KOPT-K1 (cell line): ENCODE results near the gene COPB1.
A peak's percentile ranks its signal among the peaks of the same experiment; 100 is the strongest.

Experiments used
- H3K27ac ChIP-seq: fragments of 200-600 bp; sonication (generic); 2 replicates; pipeline ENCODE4 v1.5.1; 2016; ENCODE audit warnings: antibody characterized with exemption, mild to moderate bottlenecking, low read depth, low read length; ENCODE audit not compliant: poor library complexity, severe bottlenecking
- H3K36me3 ChIP-seq: fragments of 200-600 bp; sonication (generic); 2 replicates; pipeline ENCODE4 v1.5.1; 2017; ENCODE audit warnings: antibody characterized with exemption, mild to moderate bottlenecking, low read length, moderate library complexity; ENCODE audit not compliant: insufficient read depth
- H3K9me3 ChIP-seq: fragments of 200-600 bp; sonication (generic); 2 replicates; pipeline ENCODE4 v1.5.1; 2017; ENCODE audit warnings: antibody characterized with exemption, low read length, mild to moderate bottlenecking; ENCODE audit not compliant: insufficient read depth, poor library complexity, severe bottlenecking

Gene COPB1

GRCh38 chr11:14455648-14456430, 43.8 kb downstream of the COPB1 start:
- Histone ChIP-seq H3K36me3 (peaks cover 75% of the 10 kb centered on the region), H3K27ac (no peak overlapping the region), H3K9me3 (no peaks in the 10 kb centered on the region)

GRCh38 chr11:14454861-14455632, 44.6 kb downstream of the COPB1 start:
- H3K9me3 ChIP-seq = no peaks in the 10 kb centered on the region
- H3K27ac ChIP-seq = no peak overlapping the region
- peaks cover 67% of the 10 kb centered on the region for H3K36me3 ChIP-seq

GRCh38 chr11:14451825-14452224, 47.8 kb downstream of the COPB1 start:
- H3K36me3 ChIP-seq = peaks cover 35% of the 10 kb centered on the region
- no peaks in the 10 kb centered on the region for H3K9me3 ChIP-seq
- H3K27ac ChIP-seq = no peak overlapping the region

- Histone ChIP-seq H3K9me3 (no peaks in the 10 kb centered on the region), H3K36me3 (peaks cover 14% of the 10 kb centered on the region), H3K27ac (no peak overlapping the region)
Observed at GRCh38 chr11:14449302-14449714, 50.3 kb downstream of the COPB1 start.

GRCh38 chr11:14448240-14448639, 51.4 kb downstream of the COPB1 start:
- Histone ChIP-seq H3K27ac (no peak overlapping the region), H3K9me3 (no peaks in the 10 kb centered on the region), H3K36me3 (peaks cover 6% of the 10 kb centered on the region)

- Histone ChIP-seq H3K27ac (no peak overlapping the region), H3K9me3 (no peaks in the 10 kb centered on the region), H3K36me3 (no peaks in the 10 kb centered on the region; the same call in 1 of the 2 replicates)
Observed at GRCh38 chr11:14446701-14447169, 52.9 kb downstream of the COPB1 start.

- H3K27ac ChIP-seq = no peak overlapping the region
- no peaks in the 10 kb centered on the region for H3K36me3 ChIP-seq
- no peaks in the 10 kb centered on the region for H3K9me3 ChIP-seq
Observed at GRCh38 chr11:14445542-14446530, 53.8 kb downstream of the COPB1 start.

GRCh38 chr11:14444441-14445189, 55.0 kb downstream of the COPB1 start:
- no peaks in the 10 kb centered on the region for H3K36me3 ChIP-seq
- H3K27ac ChIP-seq = no peak overlapping the region
- no peaks in the 10 kb centered on the region for H3K9me3 ChIP-seq

- Histone ChIP-seq H3K36me3 (no peaks in the 10 kb centered on the region), H3K27ac (no peak overlapping the region), H3K9me3 (no peaks in the 10 kb centered on the region)
Observed at GRCh38 chr11:14443638-14444037, 56.0 kb downstream of the COPB1 start.

- Histone ChIP-seq H3K9me3 (no peaks in the 10 kb centered on the region), H3K36me3 (no peaks in the 10 kb centered on the region), H3K27ac (no peak overlapping the region)
Observed at GRCh38 chr11:14435717-14436512, 63.7 kb downstream of the COPB1 start.

GRCh38 chr11:14425621-14426020, 74.0 kb downstream of the COPB1 start:
- no peak overlapping the region for H3K27ac ChIP-seq
- H3K36me3 ChIP-seq = no peaks in the 10 kb centered on the region
- no peaks in the 10 kb centered on the region for H3K9me3 ChIP-seq

GRCh38 chr11:14424096-14424495, 75.5 kb downstream of the COPB1 start:
- Histone ChIP-seq H3K9me3 (no peaks in the 10 kb centered on the region), H3K27ac (no peak overlapping the region), H3K36me3 (no peaks in the 10 kb centered on the region)

- Histone ChIP-seq H3K27ac (peak overlapping the region; percentile 16), H3K9me3 (no peaks in the 10 kb centered on the region), H3K36me3 (no peaks in the 10 kb centered on the region)
Observed at GRCh38 chr11:14423633-14424032, 76.0 kb downstream of the COPB1 start.
